HEK293 (cell line): ENCODE measurements around the gene AOAH.

Experiments
- ATF2 ChIP-seq: fragments of 450-650 bp; formaldehyde crosslinking; IDR thresholded peaks from 2 replicates; pipeline ENCODE4 v1.5.1; 2016; ENCODE audit warnings: missing biosample characterization, missing genetic modification characterization, low read depth
- CTCF ChIP-seq: fragments of 450-650 bp; formaldehyde crosslinking; IDR thresholded peaks from 2 replicates; pipeline ENCODE4 v1.5.1; 2016; ENCODE audit warnings: missing biosample characterization, missing genetic modification characterization
- EGR2 ChIP-seq: fragments of 450-650 bp; formaldehyde crosslinking; IDR thresholded peaks from 2 replicates; pipeline ENCODE4 v1.5.1; 2016; ENCODE audit warnings: low read depth, missing biosample characterization, missing genetic modification characterization
- HOXA7 ChIP-seq: sonication (generic); formaldehyde crosslinking; IDR thresholded peaks from 2 replicates; pipeline ENCODE4 v1.8.1; 2022; ENCODE audit warnings: missing genetic modification reagents, borderline replicate concordance
- MEIS1 ChIP-seq: sonication (generic); formaldehyde crosslinking; IDR thresholded peaks from 2 replicates; pipeline ENCODE4 v1.8.1; 2022; ENCODE audit warnings: missing genetic modification reagents, mild to moderate bottlenecking, borderline replicate concordance
- PATZ1 ChIP-seq: fragments of 450-650 bp; formaldehyde crosslinking; IDR thresholded peaks from 2 replicates; pipeline ENCODE4 v1.5.1; 2016; ENCODE audit warnings: missing biosample characterization, missing genetic modification characterization
- PBX3 ChIP-seq: sonication (generic); formaldehyde crosslinking; IDR thresholded peaks from 2 replicates; pipeline ENCODE4 v1.8.1; 2022; ENCODE audit warnings: mild to moderate bottlenecking, moderate library complexity, missing genetic modification reagents
- SALL2 ChIP-seq: fragments of 450-650 bp; formaldehyde crosslinking; IDR thresholded peaks from 2 replicates; pipeline ENCODE4 v1.5.0; 2017; ENCODE audit warnings: missing biosample characterization, mild to moderate bottlenecking, missing genetic modification characterization, borderline replicate concordance
- WT1 ChIP-seq: fragments of 450-650 bp; formaldehyde crosslinking; IDR thresholded peaks from 2 replicates; pipeline ENCODE4 v1.5.1; 2016; ENCODE audit warnings: missing biosample characterization, missing genetic modification characterization
- ZNF174 ChIP-seq: fragments of 450-650 bp; formaldehyde crosslinking; IDR thresholded peaks from 2 replicates; pipeline ENCODE4 v1.5.0; 2017; ENCODE audit warnings: missing biosample characterization, mild to moderate bottlenecking, missing genetic modification characterization
- ZNF184 ChIP-seq: fragments of 450-650 bp; IDR thresholded peaks from 2 replicates; pipeline ENCODE4 v1.5.1; 2018; ENCODE audit warnings: missing biosample characterization, mild to moderate bottlenecking, missing genetic modification characterization
- ZNF280C ChIP-seq: fragments of 450-650 bp; formaldehyde crosslinking; IDR thresholded peaks from 2 replicates; pipeline ENCODE4 v1.5.1; 2016; ENCODE audit warnings: missing biosample characterization, missing genetic modification characterization
- ZNF558 ChIP-seq: fragments of 450-650 bp; formaldehyde crosslinking; IDR thresholded peaks from 2 replicates; pipeline ENCODE4 v1.5.1; 2016; ENCODE audit warnings: missing biosample characterization, missing genetic modification characterization
- ZSCAN18 ChIP-seq: fragments of 450-650 bp; formaldehyde crosslinking; IDR thresholded peaks from 2 replicates; pipeline ENCODE4 v1.5.1; 2016; ENCODE audit warnings: missing biosample characterization, missing genetic modification characterization

- TF ChIP-seq ATF2, result no peak
- no peak for TF ChIP-seq HOXA7 (CRISPR knock-in tag)
- TF ChIP-seq CTCF (tag by site-specific recombination), result no peak
- TF ChIP-seq ZSCAN18 (tag by site-specific recombination), result no peak
- no peak for TF ChIP-seq PATZ1 (tag by site-specific recombination)
- TF ChIP-seq ZNF184 (tag by site-specific recombination), result no peak
- no peak for TF ChIP-seq PBX3 (CRISPR knock-in tag)
- no peak for TF ChIP-seq MEIS1 (CRISPR knock-in tag)
- TF ChIP-seq WT1 (tag by site-specific recombination), result no peak
- TF ChIP-seq ZNF174 (tag by site-specific recombination), result no peak
- TF ChIP-seq ZNF558 (tag by site-specific recombination), result no peak
- TF ChIP-seq ZNF280C (tag by site-specific recombination), result no peak
- no peak for TF ChIP-seq SALL2 (tag by site-specific recombination)
- no peak for TF ChIP-seq EGR2 (tag by site-specific recombination)
These were observed 126.1 kb downstream of the AOAH start for GRCh38 chr7:36598054-36598674.
